Bronchial smooth muscle cell (primary cell): ENCODE results near the gene HS3ST1. TPM values are rescaled to one million over a fixed set of nuclear protein-coding genes. Genes with fewer than 3 reads are reported as not detected.

Source experiments
- total RNA-seq: library from RNA; depleted of rRNA; stranded (reverse); fragments of >200 nt; gene quantifications from 2 replicates; pipeline ENCODE4 v1.2.1, GENCODE V29; 2014

Gene HS3ST1
- total RNA-seq = under 0.01 TPM in 1 of 2 replicates, not detected in the other

GRCh38 chr4:11428231-11428898 is at the start of gene HS3ST1:
Gene HS3ST1 (minus strand): TSS chr4:11428894. CDS start chr4:11400005, 28,889 bp downstream.

